GM12875 (cell line): ENCODE results near the gene MNX1.

Experiments
- H3K4me3 ChIP-seq: one replicate; pipeline ENCODE4 v1.5.1; 2011; ENCODE audit warnings: low read depth, low read length, control low read depth
- CTCF ChIP-seq: IDR thresholded peaks from 2 replicates; pipeline ENCODE4 v1.5.1; 2011; ENCODE audit warnings: low read depth, mild to moderate bottlenecking, control low read depth, inconsistent platforms, low read length, moderate library complexity, borderline replicate concordance; ENCODE audit not compliant: insufficient read depth

Gene MNX1

GRCh38 chr7:156979007-156979606 lies 31.4 kb downstream of the MNX1 start:
- H3K4me3 ChIP-seq = no peak overlapping the region
- TF ChIP-seq CTCF = no peak

- TF ChIP-seq CTCF = no peak
- H3K4me3 ChIP-seq = no peak overlapping the region
These were observed 34.8 kb downstream of the MNX1 start for GRCh38 chr7:156975620-156976019.

- no peak overlapping the region for H3K4me3 ChIP-seq
- TF ChIP-seq CTCF = no peak
These were observed 40.5 kb downstream of the MNX1 start for GRCh38 chr7:156969972-156970420.

- no peak for TF ChIP-seq CTCF
- no peak overlapping the region for H3K4me3 ChIP-seq
These were observed 42.3 kb downstream of the MNX1 start for GRCh38 chr7:156968183-156968582.

GRCh38 chr7:156966387-156966786 lies 44.1 kb downstream of the MNX1 start:
- no peak for TF ChIP-seq CTCF

GRCh38 chr7:156964971-156965370 lies 45.5 kb downstream of the MNX1 start:
- TF ChIP-seq CTCF = no peak
- no peak overlapping the region for H3K4me3 ChIP-seq

More at GRCh38 chr7:156966387-156966786, 44.1 kb downstream of the MNX1 start:
- no peak overlapping the region for H3K4me3 ChIP-seq

- no peak for TF ChIP-seq CTCF
- no peak overlapping the region for H3K4me3 ChIP-seq
These were observed 47.0 kb downstream of the MNX1 start for GRCh38 chr7:156963472-156963871.
